ENCODE measurements around the gene SLK.

DNA sequence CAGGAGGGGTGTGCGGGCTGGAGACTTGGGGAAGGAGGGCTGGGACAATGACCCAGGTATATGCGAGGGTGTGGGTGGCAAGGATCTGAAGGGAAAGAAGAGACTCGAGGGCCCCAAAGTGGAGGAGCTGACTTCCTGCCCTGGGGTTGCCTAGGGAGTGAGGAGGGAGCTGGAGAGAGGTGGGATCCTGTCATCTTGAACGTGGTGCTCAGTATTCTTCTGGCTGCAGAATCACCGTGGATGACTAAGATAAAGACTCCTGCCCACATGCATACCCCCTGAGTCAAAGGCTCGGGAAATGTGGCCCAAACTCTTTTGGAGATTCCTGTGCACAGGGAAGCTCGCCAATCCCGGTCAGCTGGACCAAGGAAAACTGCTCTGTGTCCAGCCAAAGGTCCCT lies 87.5 kb downstream of the SLK start:
- TF ChIP-seq EZH2 (IDR thresholded peaks at IDR 0.05; ENCODE audit: insufficient read depth, poor library complexity, severe bottlenecking) (no peak), EZH2phosphoT487 (IDR thresholded peaks at IDR 0.05; ENCODE audit: insufficient read depth, low read depth) (no peak)

Data from GM23248 (cell line).